Esophagus squamous epithelium (tissue), 4 donors: ENCODE data around the gene ALDH16A1.

Source experiments
- CTCF ChIP-seq, 6 experiments: fragments of 450-650 bp in 4 of 6; fragments of 200-600 bp in 2 of 6; sonication (generic) in 2 of 6; IDR thresholded peaks; one replicate each; pipeline ENCODE4 v1.5.1; 2016 to 2019; ENCODE audit warnings: antibody characterized with exemption in 6 of 6, mild to moderate bottlenecking in 4 of 6, moderate library complexity in 4 of 6
- POLR2A ChIP-seq, 4 donors: fragments of 450-650 bp; IDR thresholded peaks; one replicate each; pipeline ENCODE4 v1.6.1; 2017; ENCODE audit warnings: antibody characterized with exemption in 4 of 4, mild to moderate bottlenecking in 4 of 4, moderate library complexity in 3 of 4

- TF ChIP-seq CTCF (IDR thresholded peaks at IDR 0.05) (no peak), POLR2A (IDR thresholded peaks at IDR 0.05) (no peak)
Measured at GRCh38 chr19:49465371-49465770, 12.3 kb downstream of the ALDH16A1 start.
